ENCODE measurements around the gene COL4A1. TPM values are rescaled to one million over a fixed set of nuclear protein-coding genes. Genes with fewer than 3 reads are reported as not detected.

COL4A1 gene
- total RNA-seq, 2 donors from 2014 or later: 505 to 852 TPM

DNA sequence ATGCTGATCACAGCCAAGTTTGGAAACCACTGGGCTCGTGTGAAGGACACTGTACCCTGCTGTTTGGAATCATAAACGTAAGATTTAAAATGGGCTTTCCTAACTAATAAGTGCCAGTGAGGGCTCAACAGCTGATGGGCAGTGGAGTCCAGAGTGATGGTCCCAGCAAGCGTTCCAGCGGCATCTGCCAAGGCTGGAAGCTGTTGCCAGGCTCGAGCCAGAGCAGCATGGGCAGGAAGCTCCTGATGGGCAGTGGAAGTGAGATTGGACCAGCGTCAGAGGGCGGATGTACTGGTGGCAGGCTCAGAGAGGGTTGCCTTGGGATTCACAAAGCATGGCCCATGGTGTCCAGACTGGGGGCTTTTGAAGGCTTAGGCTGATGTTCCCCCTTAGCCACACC, 30.3 kb upstream of the COL4A1 start:
- Histone ChIP-seq H3K36me3 (no peaks in the 10 kb centered on the region), H3K4me3 (peak overlapping the region; percentile 27), H3K27ac (peak overlapping the region; percentile 96), H3K27me3 (replicated peaks; ENCODE audit: insufficient read depth) (no peaks in the 10 kb centered on the region), H3K9me3 (no peaks in the 10 kb centered on the region), H3K4me1 (ENCODE audit: control insufficient read depth in 1 of 2, low read depth in 2 of 2) (peaks cover 55 to 96% of the 10 kb centered on the region in 2 donors)
- TF ChIP-seq, protein P1, sequence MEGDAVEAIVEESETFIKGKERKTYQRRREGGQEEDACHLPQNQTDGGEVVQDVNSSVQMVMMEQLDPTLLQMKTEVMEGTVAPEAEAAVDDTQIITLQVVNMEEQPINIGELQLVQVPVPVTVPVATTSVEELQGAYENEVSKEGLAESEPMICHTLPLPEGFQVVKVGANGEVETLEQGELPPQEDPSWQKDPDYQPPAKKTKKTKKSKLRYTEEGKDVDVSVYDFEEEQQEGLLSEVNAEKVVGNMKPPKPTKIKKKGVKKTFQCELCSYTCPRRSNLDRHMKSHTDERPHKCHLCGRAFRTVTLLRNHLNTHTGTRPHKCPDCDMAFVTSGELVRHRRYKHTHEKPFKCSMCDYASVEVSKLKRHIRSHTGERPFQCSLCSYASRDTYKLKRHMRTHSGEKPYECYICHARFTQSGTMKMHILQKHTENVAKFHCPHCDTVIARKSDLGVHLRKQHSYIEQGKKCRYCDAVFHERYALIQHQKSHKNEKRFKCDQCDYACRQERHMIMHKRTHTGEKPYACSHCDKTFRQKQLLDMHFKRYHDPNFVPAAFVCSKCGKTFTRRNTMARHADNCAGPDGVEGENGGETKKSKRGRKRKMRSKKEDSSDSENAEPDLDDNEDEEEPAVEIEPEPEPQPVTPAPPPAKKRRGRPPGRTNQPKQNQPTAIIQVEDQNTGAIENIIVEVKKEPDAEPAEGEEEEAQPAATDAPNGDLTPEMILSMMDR (IDR thresholded peaks at IDR 0.05): no peak
- DNase-seq (ENCODE audit: low spot score) (no peak), ATAC-seq (ENCODE audit: insufficient number of reproducible peaks, low FRiP score, low read depth) (no peak)

DNA sequence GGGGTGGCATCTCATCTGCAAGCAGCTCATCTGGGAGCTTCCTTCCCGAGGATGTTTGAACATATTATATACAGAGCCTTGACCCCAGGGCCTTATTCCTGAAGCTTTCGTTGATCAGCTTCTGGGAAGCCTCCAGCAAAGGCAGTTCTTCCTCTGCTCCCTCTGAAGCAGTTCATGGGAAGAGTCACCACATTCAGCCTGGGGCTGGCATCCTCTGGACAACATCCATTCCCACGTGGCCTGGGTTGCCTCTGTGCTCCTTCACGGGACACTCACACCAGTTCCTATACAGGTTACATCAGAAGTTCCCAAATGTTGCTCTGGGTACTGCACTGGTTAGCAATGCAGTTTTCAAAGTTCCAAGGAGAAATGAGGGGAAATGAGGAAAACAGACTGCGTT, 29.7 kb upstream of the COL4A1 start:
- Histone ChIP-seq H3K4me1 (ENCODE audit: control insufficient read depth in 1 of 2, low read depth in 2 of 2) (peaks cover 51 to 96% of the 10 kb centered on the region in 2 donors), H3K9me3 (no peaks in the 10 kb centered on the region), H3K36me3 (no peaks in the 10 kb centered on the region), H3K27me3 (replicated peaks; ENCODE audit: insufficient read depth) (no peaks in the 10 kb centered on the region), H3K4me3 (peak overlapping the region; percentile 27), H3K27ac (peak overlapping the region; percentile 96)
- TF ChIP-seq, protein P1 (IDR thresholded peaks at IDR 0.05): no peak
- DNase-seq (ENCODE audit: low spot score) (no peak), ATAC-seq (ENCODE audit: insufficient number of reproducible peaks, low FRiP score, low read depth) (no peak)

GRCh38 chr13:110336108-110336507, 29.2 kb upstream of the COL4A1 start:
- no peak for ATAC-seq (ENCODE audit: insufficient number of reproducible peaks, low FRiP score, low read depth)
- peaks cover 49 to 96% of the 10 kb centered on the region in 2 donors for H3K4me1 ChIP-seq (ENCODE audit: control insufficient read depth in 1 of 2, low read depth in 2 of 2)

GRCh38 chr13:110334841-110335490, 28.0 kb upstream of the COL4A1 start:
- peaks cover 44 to 97% of the 10 kb centered on the region in 2 donors for H3K4me1 ChIP-seq (ENCODE audit: control insufficient read depth in 1 of 2, low read depth in 2 of 2)
- no peaks in the 10 kb centered on the region for H3K9me3 ChIP-seq
- TF ChIP-seq, protein P1 (IDR thresholded peaks at IDR 0.05): no peak
- no peak for ATAC-seq (ENCODE audit: insufficient number of reproducible peaks, low FRiP score, low read depth)
- no peak for DNase-seq (ENCODE audit: low spot score)
- peak overlapping the region; percentile 96 for H3K27ac ChIP-seq
- no peaks in the 10 kb centered on the region for H3K27me3 ChIP-seq (replicated peaks; ENCODE audit: insufficient read depth)
- no peaks in the 10 kb centered on the region for H3K36me3 ChIP-seq
- H3K4me3 ChIP-seq: no peak overlapping the region

More at GRCh38 chr13:110336108-110336507, 29.2 kb upstream of the COL4A1 start:
- H3K36me3 ChIP-seq: no peaks in the 10 kb centered on the region
- H3K27ac ChIP-seq: peak overlapping the region; percentile 96
- H3K9me3 ChIP-seq: no peaks in the 10 kb centered on the region
- no peak for DNase-seq (ENCODE audit: low spot score)
- no peak overlapping the region for H3K4me3 ChIP-seq
- TF ChIP-seq, protein P1 (IDR thresholded peaks at IDR 0.05): no peak
- H3K27me3 ChIP-seq (replicated peaks; ENCODE audit: insufficient read depth): no peaks in the 10 kb centered on the region

DNA sequence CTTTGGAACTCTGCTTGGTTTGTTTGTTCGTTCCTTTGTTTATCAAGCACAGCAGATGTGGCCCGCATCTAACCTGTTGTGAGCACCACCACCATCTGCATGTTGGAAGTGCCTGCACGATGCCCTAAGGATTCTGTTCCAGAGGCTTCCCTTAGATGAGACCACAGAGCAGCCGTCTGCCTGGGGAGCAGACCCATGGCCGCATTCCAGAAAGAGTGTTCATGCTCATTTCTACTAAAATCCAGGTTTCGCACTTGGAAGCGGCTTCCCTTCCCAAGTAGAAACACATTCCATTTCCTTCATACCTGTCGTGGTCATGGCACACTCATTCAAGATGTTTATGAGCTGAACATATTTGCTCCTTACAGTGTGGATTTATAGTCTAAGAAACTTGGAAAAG, 27.3 kb upstream of the COL4A1 start:
- Histone ChIP-seq H3K36me3 (no peaks in the 10 kb centered on the region), H3K27ac (peak overlapping the region; percentile 96), H3K27me3 (replicated peaks; ENCODE audit: insufficient read depth) (no peaks in the 10 kb centered on the region), H3K9me3 (no peaks in the 10 kb centered on the region), H3K4me3 (no peak overlapping the region), H3K4me1 (ENCODE audit: control insufficient read depth in 1 of 2, low read depth in 2 of 2) (peaks cover 37 to 97% of the 10 kb centered on the region in 2 donors)
- no peak for ATAC-seq (ENCODE audit: insufficient number of reproducible peaks, low FRiP score, low read depth)
- no peak for DNase-seq (ENCODE audit: low spot score)
- TF ChIP-seq, protein P1 (IDR thresholded peaks at IDR 0.05): no peak
